IPS-NIHi7 (cell line): Measurements from ENCODE around the gene NPTX1.
A peak's percentile ranks its signal among the peaks of the same experiment; 100 is the strongest.
"Not testable (repeated sequence)": the region's sequence is repeated elsewhere in the genome, so short reads cannot be mapped to it uniquely, and the experiment has no call there.

ENCODE experiments used
- DNase-seq: peaks from one replicate; pipeline ENCODE4 v3.0.0; 2012; ENCODE audit warnings: mixed read lengths; ENCODE audit errors: extremely low spot score

Gene NPTX1

DNA sequence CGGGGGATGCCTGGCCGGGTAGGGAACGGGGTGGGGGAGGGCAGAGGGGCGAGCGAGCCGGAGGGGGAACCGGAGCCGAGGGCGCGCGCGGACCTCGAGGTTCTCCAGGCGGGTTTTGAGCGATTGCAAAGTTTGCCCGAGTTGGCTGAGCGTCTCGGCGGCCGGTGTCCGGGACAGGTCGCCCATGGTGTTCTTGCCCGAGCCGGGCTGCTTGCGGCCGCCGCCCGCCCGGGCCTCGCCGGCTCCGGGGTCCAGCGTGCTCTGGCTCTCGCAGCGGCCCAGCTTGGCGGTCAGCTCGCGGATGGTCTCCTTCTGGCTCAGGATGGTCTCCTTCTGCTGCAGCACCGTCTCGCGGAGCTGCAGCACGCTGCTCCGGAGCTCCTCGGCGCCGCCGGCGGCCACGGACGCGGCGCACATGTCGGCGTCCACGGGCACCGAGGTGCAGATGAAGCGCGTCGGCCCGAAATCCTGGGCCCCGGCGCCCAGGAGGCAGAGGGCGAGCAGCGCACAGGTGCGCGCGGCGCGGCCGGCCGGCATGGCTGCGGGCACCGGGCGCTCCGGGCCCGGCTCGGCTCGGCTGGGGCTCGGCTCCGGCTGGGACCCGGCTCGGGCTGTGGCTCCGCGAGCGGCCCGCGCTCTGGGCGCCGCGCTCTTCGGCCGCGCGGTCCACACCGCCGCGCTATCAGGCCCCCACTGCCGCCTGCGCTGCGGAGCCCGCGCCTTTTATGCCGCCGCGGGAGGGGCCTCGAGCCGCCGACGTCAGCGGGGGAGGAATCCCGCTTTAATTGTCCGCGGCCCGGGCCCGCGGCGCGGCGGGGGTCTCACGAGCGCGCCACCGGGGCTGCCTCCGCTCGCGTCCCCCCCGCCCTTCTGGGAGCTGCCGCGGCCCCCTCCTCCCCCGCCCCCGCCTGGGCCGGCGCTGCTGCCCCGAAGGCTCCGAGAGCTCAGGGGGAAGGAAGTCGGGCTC lies at the start of gene NPTX1:
NPTX1 (minus strand) TSS at position 698 of the 967 bp plus-strand sequence; CDS start at position 537, 161 bp downstream.
- peak; percentile 50 for DNase-seq

- DNase-seq: no peak
These were observed 47.7 kb upstream of the NPTX1 start for GRCh38 chr17:80523956-80524712.

DNA sequence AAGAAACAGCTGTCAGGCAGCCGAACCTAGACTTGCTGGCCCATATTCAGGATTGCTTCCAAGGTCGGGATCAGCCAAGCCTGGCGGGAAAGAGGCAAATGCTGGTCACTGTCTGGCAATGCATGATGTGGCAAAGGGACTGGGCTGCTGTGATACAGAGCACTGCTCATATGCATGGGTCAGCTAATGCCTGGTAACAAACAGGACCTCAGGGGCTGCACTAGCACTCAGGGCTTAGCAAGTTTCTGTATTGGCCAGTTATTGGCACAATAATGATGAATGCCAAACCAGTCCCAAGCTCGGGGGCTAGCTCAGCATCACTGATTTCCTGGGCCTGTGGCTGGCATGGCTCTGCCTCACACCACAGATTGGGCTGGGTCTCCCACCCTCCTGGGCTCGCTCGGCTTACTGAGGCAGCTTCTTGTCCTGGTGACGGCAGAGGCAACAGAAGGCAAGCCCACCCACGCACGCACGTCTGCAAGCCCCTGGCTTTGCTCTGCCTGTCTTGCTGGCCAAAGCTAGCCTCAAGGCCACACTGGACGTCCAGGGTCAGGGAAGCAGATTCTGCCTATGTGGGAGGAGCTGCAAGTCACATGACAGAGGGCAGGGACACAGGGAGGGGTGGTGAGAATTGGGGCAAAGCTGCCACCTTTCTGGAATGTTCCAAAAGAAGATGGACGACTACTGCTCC lies 46.8 kb upstream of the NPTX1 start:
- no peak for DNase-seq

DNA sequence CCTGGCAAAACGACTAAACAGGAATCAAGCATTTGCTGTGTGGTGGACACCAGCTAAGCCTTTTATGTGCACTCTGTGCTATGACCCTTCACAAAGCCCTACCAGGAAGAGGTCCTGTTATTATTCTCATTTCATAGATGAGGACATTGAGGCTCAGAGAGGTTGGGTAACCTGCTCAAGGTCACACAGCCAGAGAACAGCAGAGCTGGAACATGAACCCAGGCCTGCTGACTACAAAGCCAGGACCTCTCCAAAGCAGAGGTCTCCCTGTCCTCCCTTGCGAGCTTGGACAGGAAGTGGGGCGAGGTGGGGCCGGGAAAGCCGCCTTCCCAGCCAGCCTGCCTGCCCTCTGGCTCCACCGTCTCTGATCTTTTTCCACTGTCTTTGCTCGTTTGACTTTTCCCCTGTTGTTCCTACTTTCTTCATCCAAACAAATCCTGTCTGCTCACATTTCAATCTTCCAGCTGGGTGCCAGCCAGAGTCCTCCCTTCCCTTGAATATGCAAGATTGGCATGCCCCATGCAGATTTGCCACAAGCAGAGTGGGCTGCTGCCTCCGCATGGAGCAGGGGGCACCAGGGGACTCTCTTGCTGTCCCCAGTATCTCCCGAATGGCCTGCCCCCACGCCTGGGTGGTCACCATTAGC lies 44.5 kb upstream of the NPTX1 start:
- DNase-seq: no peak

DNA sequence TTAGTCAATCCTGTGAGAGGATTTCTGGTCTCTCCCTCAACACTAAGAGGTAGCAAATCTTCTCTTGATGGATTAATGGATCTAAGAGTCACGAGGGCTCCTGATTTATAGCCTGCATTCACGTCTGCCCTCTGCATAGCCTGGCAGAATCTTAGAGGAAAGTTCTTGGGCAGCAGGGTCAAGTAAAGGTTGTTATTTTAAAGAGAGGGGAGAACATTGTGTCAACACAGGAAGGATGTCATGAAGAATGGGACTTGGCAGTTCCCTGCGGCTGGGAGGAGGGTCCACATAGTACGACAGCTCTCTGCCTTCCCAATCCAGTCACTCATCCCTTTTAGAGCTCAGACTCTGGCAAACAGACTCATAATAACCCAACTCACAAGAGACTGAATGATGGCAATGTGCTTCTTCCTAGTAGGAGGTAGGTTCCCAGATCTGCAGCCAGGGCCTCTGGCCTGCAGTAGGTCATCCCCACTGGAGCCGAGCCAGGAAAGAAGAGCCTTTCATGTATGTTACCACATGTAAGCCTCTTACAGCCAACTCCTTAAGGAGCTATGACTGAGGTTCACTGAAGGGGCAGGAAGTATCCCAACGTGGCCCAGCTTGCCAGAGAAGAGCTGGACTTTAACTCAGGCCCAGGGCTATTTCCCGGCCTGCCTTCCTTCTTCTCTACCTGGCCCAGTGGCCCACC lies 42.8 kb upstream of the NPTX1 start:
- DNase-seq: no peak

GRCh38 chr17:80518392-80518791 lies 42.0 kb upstream of the NPTX1 start:
- no peak for DNase-seq

- DNase-seq: no peak
These were observed 41.2 kb upstream of the NPTX1 start for GRCh38 chr17:80517641-80518040.

DNA sequence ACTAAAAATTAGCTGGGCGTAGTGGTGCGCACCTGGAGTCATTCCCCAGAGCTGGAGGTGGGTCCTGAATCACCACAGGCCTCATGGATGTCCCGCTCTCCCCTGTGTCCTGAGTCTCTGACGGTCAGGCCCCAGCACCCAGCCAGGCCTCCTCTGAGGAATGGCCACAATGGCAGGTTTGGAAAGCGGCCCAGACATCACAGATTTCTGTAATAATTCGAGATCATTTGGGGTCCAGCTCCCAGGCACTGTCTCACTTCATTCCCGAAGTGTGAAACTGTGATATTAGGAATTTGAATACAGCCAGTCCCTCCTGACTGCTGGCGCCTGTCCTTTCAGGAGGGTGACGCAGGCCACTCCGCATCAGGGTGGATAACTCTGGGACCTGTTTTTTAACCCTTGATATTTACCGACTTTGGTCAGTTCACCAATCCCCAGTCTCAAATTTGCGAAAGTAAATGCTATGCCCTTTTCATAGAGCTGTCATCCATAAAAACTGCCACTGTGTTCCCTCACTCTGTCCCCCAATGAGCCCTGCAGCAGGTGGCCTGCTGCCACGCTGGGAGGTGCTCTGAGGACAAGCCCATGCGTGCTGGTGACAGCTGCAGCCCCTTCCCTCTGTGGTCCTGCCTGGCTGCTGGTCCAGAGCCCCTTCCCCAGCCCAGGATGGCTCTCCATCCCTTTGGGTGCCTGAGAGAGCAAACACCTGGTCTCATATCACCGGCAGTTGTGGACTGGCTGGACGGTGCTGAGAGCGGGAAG lies 39.9 kb upstream of the NPTX1 start:
- no peak for DNase-seq

GRCh38 chr17:80513892-80514291 lies 37.5 kb upstream of the NPTX1 start:
- no peak for DNase-seq

GRCh38 chr17:80513201-80513600 lies 36.8 kb upstream of the NPTX1 start:
- no peak for DNase-seq

DNA sequence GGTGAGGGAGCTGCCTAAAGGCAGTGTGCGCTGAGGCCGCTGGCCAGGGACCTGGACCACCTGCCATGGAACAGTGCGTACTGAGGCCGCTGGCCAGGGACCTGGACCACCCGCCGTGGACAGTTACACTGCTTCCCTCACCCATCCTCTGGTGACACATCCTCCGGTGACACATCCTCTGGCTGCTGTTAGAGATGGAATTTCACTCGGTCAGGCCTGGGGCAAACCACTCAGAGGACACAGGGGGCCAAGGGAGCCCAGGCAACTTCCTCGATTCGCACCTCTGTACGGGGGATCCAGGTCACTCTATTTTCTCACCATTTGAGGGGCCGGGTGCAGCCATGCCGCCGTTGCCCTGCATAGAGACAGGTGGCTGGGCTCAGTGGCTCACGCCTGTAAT lies 35.8 kb upstream of the NPTX1 start:
- no peak for DNase-seq

DNA sequence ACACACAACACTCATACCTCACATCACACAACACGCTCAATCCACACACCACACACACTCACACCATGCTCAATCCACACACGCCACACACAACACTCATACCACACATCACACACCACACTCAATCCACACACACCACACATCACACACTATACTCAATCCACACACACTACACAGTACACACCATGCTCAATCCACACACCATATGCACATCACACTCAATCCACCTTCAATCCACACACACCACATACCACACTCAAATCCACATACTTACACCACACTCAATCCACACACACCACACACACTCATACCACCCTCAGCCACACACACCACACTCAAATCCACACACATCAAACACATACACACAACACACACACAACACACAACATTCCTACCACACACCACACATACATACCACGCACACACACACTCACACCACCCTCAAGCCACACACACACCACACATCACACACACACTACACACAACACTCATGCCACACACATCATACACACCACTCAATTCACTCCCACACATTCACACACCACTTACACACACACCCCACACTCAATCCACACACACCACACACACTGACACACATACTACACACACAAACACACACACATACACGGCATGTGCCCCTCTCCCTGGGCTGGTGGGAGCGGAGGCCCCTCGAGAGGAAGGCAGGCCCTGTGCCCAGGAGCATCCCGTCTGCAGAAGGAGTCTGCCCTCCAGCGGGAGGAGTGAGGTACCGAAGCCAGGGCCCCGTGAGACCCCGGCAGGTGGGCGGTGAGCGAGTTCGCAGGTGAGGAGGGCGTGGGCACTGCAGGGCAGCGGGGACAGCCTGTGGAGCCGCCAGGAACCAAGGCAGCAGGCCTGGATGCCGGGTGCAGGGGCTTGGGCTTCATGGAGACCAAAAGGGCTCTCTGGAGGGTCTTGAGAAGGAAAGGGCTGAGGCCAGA lies 35.1 kb upstream of the NPTX1 start:
- peak; percentile 88 for DNase-seq

DNA sequence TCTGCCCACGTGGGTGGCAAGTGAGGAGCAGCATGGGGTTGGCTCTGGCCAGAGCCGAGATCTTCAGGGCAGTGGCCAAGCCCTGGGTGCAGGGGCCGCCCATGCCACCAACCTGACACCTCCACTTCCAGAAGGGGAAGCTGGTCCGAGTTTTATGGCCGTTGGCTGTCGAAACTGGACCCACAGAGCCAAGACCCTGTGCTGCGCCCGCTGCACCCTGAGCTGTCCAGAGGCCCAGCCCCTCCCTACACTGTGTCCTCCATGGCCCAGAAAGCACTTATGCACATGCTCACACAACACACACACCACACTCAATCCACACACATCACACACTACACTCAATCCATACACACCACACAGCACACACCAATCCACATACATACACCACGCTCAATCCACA lies 34.4 kb upstream of the NPTX1 start:
- no peak for DNase-seq

- no peak for DNase-seq
These were observed 33.7 kb upstream of the NPTX1 start for GRCh38 chr17:80510132-80510531.

DNA sequence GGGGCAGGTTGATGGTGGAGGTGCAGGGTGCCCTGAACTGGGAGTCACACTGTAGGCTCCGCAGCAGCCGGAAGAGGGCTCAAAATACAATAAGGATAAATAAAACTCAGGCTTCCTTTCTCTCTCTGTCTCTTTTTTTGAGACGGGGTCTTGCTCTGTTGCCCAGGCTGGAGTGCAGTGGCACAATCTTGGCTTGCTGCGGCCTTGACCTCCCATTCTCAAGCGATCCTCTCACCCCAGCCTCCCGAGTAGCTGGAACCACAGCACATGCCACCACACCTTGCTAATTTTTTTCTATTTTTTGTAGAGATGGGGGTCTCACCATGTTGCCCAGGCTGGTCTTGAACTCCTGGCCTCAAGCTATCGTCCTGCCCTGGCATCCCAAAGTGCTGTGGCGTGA lies 32.9 kb upstream of the NPTX1 start:
- no peak for DNase-seq

- DNase-seq: no peak
These were observed 31.6 kb upstream of the NPTX1 start for GRCh38 chr17:80507965-80508364.

GRCh38 chr17:80507177-80507576 lies 30.8 kb upstream of the NPTX1 start:
- DNase-seq: not testable (repeated sequence)

DNA sequence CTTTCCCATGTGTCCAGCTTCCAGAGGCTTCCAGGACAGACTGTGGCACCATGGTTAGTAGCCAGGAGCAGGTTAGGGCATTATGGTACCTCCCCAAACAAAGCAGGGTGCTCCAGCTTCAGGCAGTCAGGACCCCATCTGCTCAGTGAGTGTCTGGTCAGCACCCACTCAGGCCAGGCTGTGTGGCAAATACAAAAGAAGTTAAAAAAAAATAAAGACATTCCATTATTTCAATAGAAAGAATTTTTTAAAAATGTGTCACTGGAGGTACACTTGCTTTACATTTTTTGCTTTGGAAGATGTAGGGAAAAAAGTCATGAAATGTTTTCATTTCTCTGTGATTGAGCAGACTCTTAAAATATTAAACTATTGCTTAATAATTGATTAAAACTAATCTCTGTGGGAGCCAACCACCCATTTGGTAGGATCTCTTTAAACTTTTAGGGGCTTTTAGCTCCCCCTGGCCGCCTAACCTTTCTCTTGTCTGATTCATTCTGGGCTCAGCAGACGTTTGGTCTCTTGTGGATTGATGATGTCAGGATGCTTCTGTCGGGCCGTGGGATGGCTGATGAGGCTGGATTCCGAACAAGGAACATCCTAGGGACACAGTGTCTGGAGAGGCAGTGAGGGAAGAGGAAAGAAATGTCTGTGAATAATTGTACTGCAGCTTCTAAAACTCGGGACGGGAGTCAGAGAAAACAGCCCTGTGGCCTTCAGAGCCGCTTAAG lies 28.4 kb upstream of the NPTX1 start:
- DNase-seq: no peak
